ENCODE measurements around the gene GZMB. TPM values are rescaled to one million over a fixed set of nuclear protein-coding genes. Genes with fewer than 3 reads are reported as not detected.
A peak's percentile ranks its signal among the peaks of the same experiment; 100 is the strongest.

The GZMB gene
- total RNA-seq, 2 experiments from 2014 or later = not detected

- H3K4me3 ChIP-seq (ENCODE audit: low read depth, low read length, poor library complexity, severe bottlenecking) = no peak overlapping the region
- CTCF ChIA-PET (ENCODE audit: unreplicated experiment) = no interaction called here
- no TSS peak for BruUV-seq (replicated peaks)
- POLR2A ChIA-PET = no interaction called here
- H3K79me2 ChIP-seq (ENCODE audit: insufficient read depth, low read depth, low read length) = no peaks in the 10 kb centered on the region
- no peak overlapping the region for H3K27ac ChIP-seq (ENCODE audit: low read depth, low read length, poor library complexity, severe bottlenecking)
- intact Hi-C loops (cut with micrococcal nuclease; ENCODE audit: unreplicated experiment) = loop anchor here (1.0 to 10.0 kb wide), 3 partner anchors 74 to 345 kb away; partner anchors contain the start of genes ADCY4 and RIPK3
- peaks cover 6% of the 10 kb centered on the region for H3K4me1 ChIP-seq (ENCODE audit: insufficient read depth, low read length, poor library complexity, severe bottlenecking)
- no peaks in the 10 kb centered on the region for H4K20me1 ChIP-seq (ENCODE audit: insufficient read depth, low read length)
- no peaks in the 10 kb centered on the region for H3K9me2 ChIP-seq (ENCODE audit: insufficient read depth, low read length)
- no peak for DNase-seq (ENCODE audit: low spot score)
- no peaks in the 10 kb centered on the region for H3K36me3 ChIP-seq (ENCODE audit: insufficient read depth, low read length)
- no peak overlapping the region for H3K4me2 ChIP-seq (ENCODE audit: low read length)
- no peak overlapping the region for H2AFZ ChIP-seq (ENCODE audit: low read length)
- TF ChIP-seq EZH2phosphoT487 (IDR thresholded peaks at IDR 0.05; ENCODE audit: borderline replicate concordance, low read depth, low read length) = no peak
- TF ChIP-seq CTCF (conservative IDR thresholded peaks at IDR 0.05; ENCODE audit: low read length) = no peak; the same call in 1 of the 2 replicates
- no peaks in the 10 kb centered on the region for H3K9me3 ChIP-seq (ENCODE audit: low read length)
These were observed 45.4 kb upstream of the GZMB start for GRCh38 chr14:24679248-24679961.

- peak overlapping the region; percentile 51 for H3K4me2 ChIP-seq (ENCODE audit: low read length)
- no peak overlapping the region for H3K27ac ChIP-seq (ENCODE audit: low read depth, low read length, poor library complexity, severe bottlenecking)
- peak; percentile 90 for DNase-seq (ENCODE audit: low spot score)
- H3K36me3 ChIP-seq (ENCODE audit: insufficient read depth, low read length) = no peaks in the 10 kb centered on the region
- H2AFZ ChIP-seq (ENCODE audit: low read length) = peak overlapping the region; percentile 54; the same call in 1 of the 2 replicates
- H3K9me3 ChIP-seq (ENCODE audit: low read length) = no peaks in the 10 kb centered on the region
- peaks cover 12% of the 10 kb centered on the region for H3K4me1 ChIP-seq (ENCODE audit: insufficient read depth, low read length, poor library complexity, severe bottlenecking)
- peak overlapping the region; percentile 31 for H3K4me3 ChIP-seq (ENCODE audit: low read depth, low read length, poor library complexity, severe bottlenecking)
- no peaks in the 10 kb centered on the region for H3K79me2 ChIP-seq (ENCODE audit: insufficient read depth, low read depth, low read length)
- POLR2A ChIA-PET = no interaction called here
- TF ChIP-seq EZH2phosphoT487 (IDR thresholded peaks at IDR 0.05; ENCODE audit: borderline replicate concordance, low read depth, low read length) (no peak), CTCF (conservative IDR thresholded peaks at IDR 0.05; ENCODE audit: low read length) (peak; percentile 100)
- no peaks in the 10 kb centered on the region for H3K9me2 ChIP-seq (ENCODE audit: insufficient read depth, low read length)
- intact Hi-C loops (cut with micrococcal nuclease; ENCODE audit: unreplicated experiment) = loop anchor here (1.0 to 10.0 kb wide), 3 partner anchors 74 to 344 kb away; partner anchors contain the start of genes ADCY4 and RIPK3
- no TSS peak for BruUV-seq (replicated peaks)
- CTCF ChIA-PET (ENCODE audit: unreplicated experiment) = no interaction called here
- H4K20me1 ChIP-seq (ENCODE audit: insufficient read depth, low read length) = no peaks in the 10 kb centered on the region
These were observed 44.8 kb upstream of the GZMB start for GRCh38 chr14:24678801-24679247.

GRCh38 chr14:24677956-24678355 is 44.0 kb upstream of the GZMB start:
- H3K9me2 ChIP-seq (ENCODE audit: insufficient read depth, low read length) = no peaks in the 10 kb centered on the region
- intact Hi-C loops (cut with micrococcal nuclease; ENCODE audit: unreplicated experiment) = loop anchor here (10.0 kb wide), 1 partner anchor 343 kb away; the partner anchor contains the start of genes ADCY4 and RIPK3
- POLR2A ChIA-PET = no interaction called here
- no peak overlapping the region for H3K4me3 ChIP-seq (ENCODE audit: low read depth, low read length, poor library complexity, severe bottlenecking)
- CTCF ChIA-PET (ENCODE audit: unreplicated experiment) = no interaction called here
- peaks cover 21% of the 10 kb centered on the region for H3K4me1 ChIP-seq (ENCODE audit: insufficient read depth, low read length, poor library complexity, severe bottlenecking)
- H3K79me2 ChIP-seq (ENCODE audit: insufficient read depth, low read depth, low read length) = no peaks in the 10 kb centered on the region
- no peaks in the 10 kb centered on the region for H3K36me3 ChIP-seq (ENCODE audit: insufficient read depth, low read length)
- no peak overlapping the region for H3K4me2 ChIP-seq (ENCODE audit: low read length)
- H3K9me3 ChIP-seq (ENCODE audit: low read length) = no peaks in the 10 kb centered on the region
- H2AFZ ChIP-seq (ENCODE audit: low read length) = no peak overlapping the region
- no peaks in the 10 kb centered on the region for H4K20me1 ChIP-seq (ENCODE audit: insufficient read depth, low read length)
- H3K27ac ChIP-seq (ENCODE audit: low read depth, low read length, poor library complexity, severe bottlenecking) = no peak overlapping the region
- TF ChIP-seq CTCF (conservative IDR thresholded peaks at IDR 0.05; ENCODE audit: low read length) (no peak), EZH2phosphoT487 (IDR thresholded peaks at IDR 0.05; ENCODE audit: borderline replicate concordance, low read depth, low read length) (no peak)
- DNase-seq (ENCODE audit: low spot score) = no peak
- no TSS peak for BruUV-seq (replicated peaks)

All from OCI-LY7 (cell line).